Measurements from ENCODE around the gene TBC1D8.

DNA sequence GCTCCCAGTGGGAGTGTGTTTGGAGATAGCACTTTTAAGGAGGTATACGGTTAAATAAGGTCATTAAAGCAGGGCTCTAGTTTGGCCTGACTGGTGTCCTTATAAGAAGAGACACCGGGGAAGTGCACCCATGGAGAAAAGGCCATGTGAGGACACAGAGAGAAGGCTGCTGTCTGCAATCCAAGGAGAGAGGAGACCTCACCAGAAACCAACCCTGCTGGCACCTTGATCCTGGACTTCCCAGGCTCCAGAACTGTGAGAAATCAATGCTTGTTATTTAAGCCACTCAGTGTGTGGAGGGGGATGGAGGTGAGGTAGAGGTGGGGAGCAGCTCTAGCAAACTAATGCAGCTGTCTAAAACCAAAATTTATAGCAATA is 87.1 kb downstream of the TBC1D8 start:
- TF ChIP-seq CTCF (conservative IDR thresholded peaks at IDR 0.05; ENCODE audit: low read depth, low read length) (no peak), EZH2 (IDR thresholded peaks at IDR 0.05; ENCODE audit: borderline replicate concordance, low read depth, low read length, poor library complexity, severe bottlenecking) (no peak)

Measured in A673 (cell line).